NOMO-1 treated with DMSO at 0.1 percent for 48 hours (cell line): ENCODE measurements around the gene KLHL42.
"Not testable (repeated sequence)": the region's sequence is repeated elsewhere in the genome, so short reads cannot be mapped to it uniquely, and the experiment has no call there.

ENCODE experiments used
- DNase-seq: peaks from one replicate; lab custom pipeline; 2025; ENCODE audit not compliant: unreplicated experiment; lab: John Stamatoyannopoulos, UW

The KLHL42 gene

GRCh38 chr12:27814851-27815591, 35.0 kb downstream of the KLHL42 start:
- DNase-seq = no peak

- DNase-seq = no peak
Measured at GRCh38 chr12:27817766-27818165, 37.7 kb downstream of the KLHL42 start.

DNA sequence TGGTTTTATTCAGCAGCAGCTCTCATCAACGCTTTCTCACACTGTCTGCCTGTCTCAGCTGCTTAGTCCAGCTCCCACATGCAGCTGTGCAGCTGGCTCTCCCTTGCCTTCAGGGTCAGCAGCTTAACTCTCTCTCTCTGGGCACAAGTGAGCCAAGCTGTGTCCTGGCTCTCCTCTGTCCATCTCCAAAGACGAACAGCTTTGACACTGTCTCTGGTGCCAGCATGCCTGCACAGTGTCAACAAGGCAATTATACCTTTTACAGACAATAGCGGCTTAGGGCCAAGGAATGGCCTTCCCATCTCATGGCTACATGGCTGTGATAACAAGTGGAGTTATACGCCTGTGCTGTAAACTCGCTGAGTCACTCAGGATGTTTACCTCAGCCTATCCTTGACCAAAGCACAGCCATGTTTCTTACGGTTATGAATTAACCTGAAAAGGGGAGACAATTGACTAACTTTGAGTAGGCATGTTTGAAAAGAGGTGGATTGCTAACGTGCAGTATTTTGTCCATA, 38.4 kb downstream of the KLHL42 start:
- DNase-seq = no peak

GRCh38 chr12:27820564-27820963, 40.5 kb downstream of the KLHL42 start:
- no peak for DNase-seq

- peak; percentile 54 for DNase-seq
Measured at GRCh38 chr12:27821259-27821973, 41.4 kb downstream of the KLHL42 start.

DNA sequence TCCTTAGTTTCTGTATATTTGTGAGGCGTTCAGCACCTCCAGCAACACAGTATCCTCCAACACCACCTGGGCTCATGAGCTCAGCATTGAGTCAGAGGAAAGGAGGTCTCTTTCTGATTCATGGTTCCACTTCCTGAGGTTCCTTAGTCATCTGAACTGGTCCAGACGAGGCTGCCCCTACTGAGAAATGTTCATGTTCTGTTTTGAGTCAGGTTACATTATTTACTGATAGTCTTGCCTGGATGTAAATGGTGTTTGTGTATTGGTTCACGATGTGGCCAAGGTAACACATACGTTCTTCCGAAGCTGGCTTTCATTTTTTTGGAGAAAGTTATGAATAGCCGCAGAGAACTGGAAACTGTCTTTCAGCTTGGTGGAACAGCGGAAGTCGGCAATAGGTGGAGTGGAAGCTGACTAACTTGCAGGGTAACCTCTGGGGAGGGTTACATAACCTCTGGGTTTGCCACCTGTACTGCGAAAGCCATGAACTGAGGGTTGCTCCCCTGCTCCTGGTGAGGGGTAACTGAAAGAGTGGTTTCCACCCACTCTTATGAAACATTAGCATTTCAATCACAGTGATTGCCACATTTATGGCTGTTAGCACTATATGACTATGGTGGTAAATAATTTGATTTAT, 42.2 kb downstream of the KLHL42 start:
- DNase-seq = peak; percentile 76

DNA sequence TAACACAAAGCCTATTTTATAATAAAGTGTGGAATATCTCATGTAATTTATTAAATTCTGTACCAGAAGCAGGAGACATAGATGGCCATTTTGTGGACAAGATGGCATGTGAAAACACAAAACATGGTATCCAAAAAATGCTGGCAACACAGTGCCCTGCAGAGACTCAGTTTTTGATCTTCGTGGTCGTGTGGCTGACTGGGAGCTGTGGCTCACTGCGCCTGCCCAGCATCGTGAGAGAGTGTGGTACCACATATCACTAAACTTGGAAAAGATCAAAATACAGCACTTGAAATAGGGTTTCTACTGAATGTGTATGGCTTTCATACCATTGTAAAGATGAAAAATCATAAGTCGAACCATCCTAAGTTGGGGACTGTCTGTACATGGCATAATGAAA, 43.0 kb downstream of the KLHL42 start:
- DNase-seq = no peak

DNA sequence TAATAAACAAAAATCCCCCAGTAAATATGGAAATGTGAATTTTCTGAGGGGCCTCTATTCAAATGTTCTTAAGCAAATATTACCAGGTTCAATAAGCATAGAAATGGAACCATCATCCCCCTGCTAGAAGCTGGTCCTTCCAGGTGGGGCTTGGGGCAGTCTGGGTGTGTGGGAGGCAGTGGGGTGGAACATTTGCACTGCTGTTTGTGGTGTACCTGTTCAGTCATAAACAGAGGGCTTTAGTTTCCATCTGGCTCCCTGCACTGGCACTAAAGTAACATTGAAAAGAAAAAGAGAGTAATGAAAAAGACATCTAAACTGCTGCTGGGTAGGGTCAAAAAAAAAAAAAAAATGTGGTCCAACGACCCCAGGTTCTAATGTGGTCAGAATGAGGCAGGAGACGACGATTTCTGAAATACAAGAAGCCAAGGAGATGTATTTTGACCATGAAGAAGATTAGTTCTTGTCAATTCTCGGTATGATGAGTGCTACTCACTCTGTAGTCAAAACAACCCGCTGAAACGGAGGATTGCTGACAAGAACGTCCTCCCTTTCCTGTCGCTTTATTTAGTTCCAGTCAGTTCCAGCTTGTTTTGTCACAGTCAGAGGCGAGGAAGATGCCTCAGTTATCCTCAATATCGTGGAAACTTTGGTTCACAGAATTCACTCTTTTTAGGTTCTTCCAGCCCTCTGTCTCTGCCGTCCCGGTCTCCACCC, 44.3 kb downstream of the KLHL42 start:
- DNase-seq = no peak

DNA sequence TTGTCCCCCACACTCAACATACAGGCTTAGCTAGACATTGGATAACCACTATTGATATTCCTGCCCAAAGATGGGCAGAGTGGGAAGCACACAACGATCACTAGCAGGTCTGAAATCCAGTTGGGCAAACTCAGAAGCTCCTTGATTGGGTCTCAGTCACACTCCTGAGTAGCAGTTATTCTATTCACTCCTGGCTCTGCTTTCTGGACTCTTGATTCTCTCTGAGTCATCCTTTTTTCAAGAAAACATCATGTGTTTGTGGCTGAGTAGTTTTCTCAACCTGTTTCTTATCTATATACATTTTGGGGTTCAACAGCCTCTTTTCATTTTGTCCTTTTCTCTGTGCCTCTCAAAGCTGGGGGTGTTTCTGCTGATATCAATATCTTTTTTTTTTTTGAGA, 46.0 kb downstream of the KLHL42 start:
- DNase-seq = no peak

GRCh38 chr12:27828196-27828595, 48.2 kb downstream of the KLHL42 start:
- no peak for DNase-seq

- no peak for DNase-seq
Measured at GRCh38 chr12:27838543-27839185, 58.6 kb downstream of the KLHL42 start.

GRCh38 chr12:27840229-27840999, 60.4 kb downstream of the KLHL42 start:
- peak; percentile 78 for DNase-seq

- peak; percentile 66 for DNase-seq
Measured at GRCh38 chr12:27841392-27841882, 61.4 kb downstream of the KLHL42 start.

- DNase-seq = no peak
Measured at GRCh38 chr12:27843714-27844245, 63.7 kb downstream of the KLHL42 start.

GRCh38 chr12:27844366-27845090, 64.5 kb downstream of the KLHL42 start:
- no peak for DNase-seq

DNA sequence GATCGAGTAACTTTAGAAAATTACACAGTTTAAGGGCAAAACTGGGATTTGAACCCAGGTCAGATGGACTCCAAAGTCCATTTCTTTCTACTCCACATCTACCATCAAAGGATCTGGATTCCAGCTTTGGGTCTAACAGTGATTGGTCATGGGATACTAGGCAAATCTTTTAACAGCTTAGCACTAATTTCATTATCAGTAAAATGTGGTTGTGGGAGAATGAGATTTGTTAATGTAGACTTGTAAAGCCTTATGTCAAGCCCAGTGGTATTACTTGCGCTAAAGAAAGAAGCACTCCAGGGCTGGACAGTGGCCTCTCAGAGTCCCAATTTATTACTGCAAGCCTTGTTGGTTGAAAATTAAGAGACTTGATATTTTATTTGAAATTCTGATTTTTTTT, 65.2 kb downstream of the KLHL42 start:
- no peak for DNase-seq

DNA sequence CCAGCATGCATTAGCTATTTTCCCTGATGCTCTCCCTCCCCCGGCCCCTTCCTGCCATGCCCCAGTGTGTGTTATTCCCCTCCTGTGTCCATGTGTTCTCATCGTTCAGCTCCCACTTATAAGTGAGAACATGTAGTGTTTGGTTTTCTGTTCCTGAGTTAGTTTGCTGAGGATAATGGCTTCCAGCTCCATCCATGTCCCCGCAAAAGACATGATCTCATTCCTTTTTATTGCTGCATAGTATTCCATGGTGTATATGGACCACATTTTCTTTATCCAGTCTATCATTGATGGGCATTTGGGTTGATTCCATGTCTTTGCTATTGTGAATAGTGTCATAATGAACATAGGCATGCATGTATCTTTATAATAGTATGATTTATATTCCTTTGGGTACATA, 65.7 kb downstream of the KLHL42 start:
- DNase-seq = not testable (repeated sequence)

DNA sequence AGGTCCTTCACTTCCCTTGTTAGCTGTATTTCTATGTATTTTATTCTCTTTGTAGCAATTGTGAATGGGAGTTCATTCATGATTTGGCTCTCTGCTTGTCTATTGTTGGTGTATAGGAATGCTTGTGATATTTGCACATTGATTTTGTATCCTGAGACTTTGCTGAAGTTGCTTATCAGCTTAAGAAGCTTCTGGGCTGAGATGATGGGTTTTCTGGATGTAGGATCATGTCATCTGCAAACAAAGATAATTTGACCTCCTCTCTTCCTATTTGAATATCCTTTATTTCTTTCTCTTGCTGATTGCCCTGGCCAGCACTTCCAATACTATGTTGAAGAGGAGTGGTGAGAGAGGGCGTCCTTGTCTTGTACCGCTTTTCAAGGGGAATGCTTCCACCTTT, 67.3 kb downstream of the KLHL42 start:
- not testable (repeated sequence) for DNase-seq

GRCh38 chr12:27851311-27851710, 71.3 kb downstream of the KLHL42 start:
- DNase-seq = no peak
